Measurements from ENCODE around the gene RALGAPA2. TPM values are rescaled to one million over a fixed set of nuclear protein-coding genes. Genes with fewer than 3 reads are reported as not detected.
A peak's percentile ranks its signal among the peaks of the same experiment; 100 is the strongest.

RALGAPA2 gene
- total and polyA plus RNA-seq, 2 experiments from 2014 or later = 1.3 to 2.6 TPM

GRCh38 chr20:20551409-20551808 lies 161.0 kb downstream of the RALGAPA2 start:
- no peak overlapping the region for H3K4me3 ChIP-seq
- H3K27me3 ChIP-seq (replicated peaks; ENCODE audit: insufficient read depth) = no peaks in the 10 kb centered on the region
- peaks cover 14% of the 10 kb centered on the region for H3F3A ChIP-seq (ENCODE audit: insufficient read depth)
- peaks cover 10% of the 10 kb centered on the region for H3K4me1 ChIP-seq (ENCODE audit: insufficient read depth)
- no peak overlapping the region for H3K9ac ChIP-seq
- TF ChIP-seq EZH2phosphoT487 (IDR thresholded peaks at IDR 0.05; ENCODE audit: insufficient read depth, low read depth) (no peak), EZH2 (IDR thresholded peaks at IDR 0.05; ENCODE audit: insufficient read depth, poor library complexity, severe bottlenecking) (no peak)
- in situ Hi-C loops (cut with MboI) = loop anchor here (10.0 to 25.0 kb wide), 2 partner anchors 187 to 464 kb away; partner anchors contain the start of gene INSM1
- H3K27ac ChIP-seq = no peak overlapping the region
- 97 to 98% methylated on average over 3 of the region's 3 CpGs for WGBS, 2 experiments (ENCODE audit: low coverage in 1 of 2, low lambda C conversion rate in 2 of 2, missing lambda C conversion rate in 2 of 2)
- no peaks in the 10 kb centered on the region for H4K20me1 ChIP-seq (ENCODE audit: insufficient read depth)
- DNase-seq = no peak
- no peaks in the 10 kb centered on the region for H3K9me3 ChIP-seq (ENCODE audit: low read depth)
- H3K9me2 ChIP-seq (ENCODE audit: insufficient read depth) = no peaks in the 10 kb centered on the region
- H3K4me2 ChIP-seq (ENCODE audit: unreplicated experiment) = no peak overlapping the region
- no peaks in the 10 kb centered on the region for H3K79me2 ChIP-seq (ENCODE audit: insufficient read depth)
- H2AFZ ChIP-seq = no peak overlapping the region
- no peaks in the 10 kb centered on the region for H3K36me3 ChIP-seq (ENCODE audit: low read depth)

- H3K4me3 ChIP-seq = no peak overlapping the region
- H3K36me3 ChIP-seq (ENCODE audit: low read depth) = no peaks in the 10 kb centered on the region
- H3F3A ChIP-seq (ENCODE audit: insufficient read depth) = peaks cover 14% of the 10 kb centered on the region
- H3K4me2 ChIP-seq (ENCODE audit: unreplicated experiment) = no peak overlapping the region
- TF ChIP-seq EZH2phosphoT487 (IDR thresholded peaks at IDR 0.05; ENCODE audit: insufficient read depth, low read depth) (no peak), EZH2 (IDR thresholded peaks at IDR 0.05; ENCODE audit: insufficient read depth, poor library complexity, severe bottlenecking) (no peak)
- no peaks in the 10 kb centered on the region for H3K27me3 ChIP-seq (replicated peaks; ENCODE audit: insufficient read depth)
- in situ Hi-C loops (cut with MboI) = loop anchor here (10.0 to 25.0 kb wide), 2 partner anchors 185 to 462 kb away; partner anchors contain the start of gene INSM1
- no peaks in the 10 kb centered on the region for H3K9me3 ChIP-seq (ENCODE audit: low read depth)
- H3K4me1 ChIP-seq (ENCODE audit: insufficient read depth) = peaks cover 10% of the 10 kb centered on the region
- 0 to 18% methylated on average over 1 of the region's 1 CpG for WGBS, 2 experiments (ENCODE audit: low coverage in 1 of 2, low lambda C conversion rate in 2 of 2, missing lambda C conversion rate in 2 of 2)
- no peak overlapping the region for H3K9ac ChIP-seq
- no peaks in the 10 kb centered on the region for H3K79me2 ChIP-seq (ENCODE audit: insufficient read depth)
- no peaks in the 10 kb centered on the region for H3K9me2 ChIP-seq (ENCODE audit: insufficient read depth)
- peak overlapping the region; percentile 42; the same call in 1 of the 2 replicates for H3K27ac ChIP-seq
- no peaks in the 10 kb centered on the region for H4K20me1 ChIP-seq (ENCODE audit: insufficient read depth)
- peak; percentile 91 for DNase-seq
- H2AFZ ChIP-seq = no peak overlapping the region
Observed at GRCh38 chr20:20549704-20550103, 162.7 kb downstream of the RALGAPA2 start.

GRCh38 chr20:20549267-20549612 lies 163.2 kb downstream of the RALGAPA2 start:
- H3K79me2 ChIP-seq (ENCODE audit: insufficient read depth) = no peaks in the 10 kb centered on the region
- no peaks in the 10 kb centered on the region for H4K20me1 ChIP-seq (ENCODE audit: insufficient read depth)
- H3K36me3 ChIP-seq (ENCODE audit: low read depth) = no peaks in the 10 kb centered on the region
- H3K4me1 ChIP-seq (ENCODE audit: insufficient read depth) = peaks cover 10% of the 10 kb centered on the region
- no peak overlapping the region for H2AFZ ChIP-seq
- H3K4me3 ChIP-seq = no peak overlapping the region
- no peaks in the 10 kb centered on the region for H3K27me3 ChIP-seq (replicated peaks; ENCODE audit: insufficient read depth)
- H3F3A ChIP-seq (ENCODE audit: insufficient read depth) = peaks cover 14% of the 10 kb centered on the region
- TF ChIP-seq EZH2 (IDR thresholded peaks at IDR 0.05; ENCODE audit: insufficient read depth, poor library complexity, severe bottlenecking) (no peak), EZH2phosphoT487 (IDR thresholded peaks at IDR 0.05; ENCODE audit: insufficient read depth, low read depth) (no peak)
- no peaks in the 10 kb centered on the region for H3K9me3 ChIP-seq (ENCODE audit: low read depth)
- no peak overlapping the region for H3K4me2 ChIP-seq (ENCODE audit: unreplicated experiment)
- 76 to 77% methylated on average over 6 of the region's 6 CpGs for WGBS, 2 experiments (ENCODE audit: low coverage in 1 of 2, low lambda C conversion rate in 2 of 2, missing lambda C conversion rate in 2 of 2)
- no peaks in the 10 kb centered on the region for H3K9me2 ChIP-seq (ENCODE audit: insufficient read depth)
- no peak for DNase-seq
- no peak overlapping the region for H3K27ac ChIP-seq
- no peak overlapping the region for H3K9ac ChIP-seq
- in situ Hi-C loops (cut with MboI) = no loop called here

DNA sequence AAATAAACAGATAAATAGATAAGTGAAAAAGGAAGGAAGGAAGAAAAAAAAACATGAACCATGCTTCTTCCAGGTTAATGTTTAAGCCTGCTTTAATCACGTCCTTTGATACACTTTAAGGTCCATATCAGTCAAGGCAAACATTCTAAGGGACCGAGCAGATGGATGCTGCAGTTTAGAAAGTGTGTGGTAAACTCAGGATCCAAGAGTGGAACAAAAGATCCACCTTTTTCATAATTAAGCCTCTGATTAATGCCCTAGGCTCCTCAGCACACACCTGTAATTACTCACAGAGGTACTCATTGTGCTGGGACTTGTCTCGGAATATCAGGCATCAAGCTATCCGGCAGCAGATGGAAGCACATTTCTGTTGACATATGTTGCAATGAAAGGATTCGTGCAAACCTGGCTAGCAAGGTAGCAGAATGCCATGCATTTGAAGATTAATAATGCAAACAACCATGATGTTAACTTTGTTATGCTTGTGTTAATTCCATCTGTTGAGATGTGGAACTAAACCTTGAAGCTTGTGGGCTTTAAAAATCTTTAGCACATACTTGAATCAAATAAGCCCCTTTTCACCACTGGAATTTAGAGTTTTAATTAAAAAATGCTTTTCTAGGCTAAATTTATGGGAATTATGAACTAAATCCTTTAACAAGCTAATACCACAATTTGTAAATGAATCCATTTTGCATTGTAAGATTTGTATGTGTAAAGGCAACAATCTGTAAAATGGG lies 163.7 kb downstream of the RALGAPA2 start:
- Histone ChIP-seq H3K79me2 (ENCODE audit: insufficient read depth) (no peaks in the 10 kb centered on the region), H3K36me3 (ENCODE audit: low read depth) (no peaks in the 10 kb centered on the region), H3K4me3 (no peak overlapping the region), H3K27me3 (replicated peaks; ENCODE audit: insufficient read depth) (no peaks in the 10 kb centered on the region), H3K4me1 (ENCODE audit: insufficient read depth) (peaks cover 10% of the 10 kb centered on the region), H4K20me1 (ENCODE audit: insufficient read depth) (no peaks in the 10 kb centered on the region), H3F3A (ENCODE audit: insufficient read depth) (peaks cover 14% of the 10 kb centered on the region), H3K9me2 (ENCODE audit: insufficient read depth) (no peaks in the 10 kb centered on the region), H3K27ac (no peak overlapping the region), H3K9ac (no peak overlapping the region), H3K4me2 (ENCODE audit: unreplicated experiment) (no peak overlapping the region), H3K9me3 (ENCODE audit: low read depth) (no peaks in the 10 kb centered on the region), H2AFZ (no peak overlapping the region)
- TF ChIP-seq EZH2 (IDR thresholded peaks at IDR 0.05; ENCODE audit: insufficient read depth, poor library complexity, severe bottlenecking) = no peak
- TF ChIP-seq EZH2phosphoT487 (IDR thresholded peaks at IDR 0.05; ENCODE audit: insufficient read depth, low read depth) = no peak
- in situ Hi-C loops (cut with MboI) = no loop called here
- no peak for DNase-seq
- WGBS, 2 experiments (ENCODE audit: low coverage in 1 of 2, low lambda C conversion rate in 2 of 2, missing lambda C conversion rate in 2 of 2) = 93 to 100% methylated on average over 5 of the region's 5 CpGs

Data from GM23248 (cell line).